PC-9 (cell line): Measurements from ENCODE around the gene ARHGAP44. TPM values are rescaled to one million over a fixed set of nuclear protein-coding genes. Genes with fewer than 3 reads are reported as not detected.

ENCODE experiments used
- BruUV-seq: library from RNA; stranded (reverse); fragments of 400-500 nt; replicated peaks from 2 replicates; lab custom pipeline; 2021; lab: Mats Ljungman, UMichigan
- CTCF ChIA-PET: fragments of 300-600 bp; sonication (Branson Sonifier 250); formaldehyde crosslinking; loops from one replicate; lab custom pipeline; 2022; ENCODE audit warnings: antibody characterized with exemption; lab: Charles Lee
- POLR2A ChIA-PET: fragments of 300-600 bp; sonication (Branson Sonifier 250); formaldehyde crosslinking; loops from one replicate; lab custom pipeline; 2022; ENCODE audit warnings: antibody characterized with exemption; ENCODE audit not compliant: unreplicated experiment; lab: Charles Lee
- DNase-seq, 2 experiments: peaks; one replicate each; pipeline versions ENCODE4 v3.0.0 to v3.0.0-alpha.2; 2015 to 2022; ENCODE audit warnings: mixed read lengths in 1 of 2
- H2AFZ ChIP-seq: fragments of 200-600 bp; sonication (generic); 2 replicates; pipeline ENCODE4 v1.8.1; 2017; ENCODE audit warnings: antibody characterized with exemption
- H3F3A ChIP-seq: fragments of 200-600 bp; sonication (generic); 2 replicates; pipeline ENCODE4 v1.8.1; 2017; ENCODE audit warnings: antibody characterized with exemption, mild to moderate bottlenecking, low read depth; ENCODE audit not compliant: insufficient read depth
- H3K27ac ChIP-seq: fragments of 200-600 bp; sonication (generic); 2 replicates; pipeline ENCODE4 v1.6.1; 2016; ENCODE audit warnings: mixed run types
- H3K27me3 ChIP-seq: fragments of 200-600 bp; sonication (generic); 2 replicates; pipeline ENCODE4 v1.6.1; 2016; ENCODE audit warnings: low read depth, mixed run types; ENCODE audit not compliant: insufficient read depth
- H3K36me3 ChIP-seq: fragments of 200-600 bp; sonication (generic); 2 replicates; pipeline ENCODE4 v1.6.1; 2016; ENCODE audit warnings: low read depth, mixed run types
- H3K4me1 ChIP-seq: fragments of 200-600 bp; sonication (generic); replicated peaks from 2 replicates; pipeline ENCODE4 v1.6.1; 2016; ENCODE audit warnings: mixed run types; ENCODE audit not compliant: insufficient read depth
- H3K4me2 ChIP-seq: fragments of 200-600 bp; sonication (generic); 2 replicates; pipeline ENCODE4 v1.6.1; 2017; ENCODE audit warnings: mixed run types
- H3K4me3 ChIP-seq: fragments of 200-600 bp; sonication (generic); 2 replicates; pipeline ENCODE4 v1.6.1; 2016; ENCODE audit warnings: mixed run types
- H3K79me2 ChIP-seq: fragments of 200-600 bp; sonication (generic); 2 replicates; pipeline ENCODE4 v1.6.1; 2017; ENCODE audit warnings: low read depth, mixed run types
- H3K9me2 ChIP-seq: fragments of 200-600 bp; sonication (generic); 2 replicates; pipeline ENCODE4 v1.8.1; 2017; ENCODE audit warnings: mild to moderate bottlenecking; ENCODE audit not compliant: insufficient read depth
- H3K9me3 ChIP-seq: fragments of 200-600 bp; sonication (generic); 2 replicates; pipeline ENCODE4 v1.8.1; 2016; ENCODE audit warnings: low read depth; ENCODE audit not compliant: insufficient read depth
- H4K20me1 ChIP-seq: fragments of 200-600 bp; sonication (generic); 2 replicates; pipeline ENCODE4 v1.8.1; 2017; ENCODE audit not compliant: insufficient read depth
- EZH2 ChIP-seq: fragments of 200-600 bp; sonication (generic); IDR thresholded peaks from 2 replicates; pipeline ENCODE4 v1.8.0; 2017; ENCODE audit warnings: antibody characterized with exemption, low read depth
- intact Hi-C: fragments of 100-400 bp; cut with micrococcal nuclease; formaldehyde crosslinking; loops from one replicate; pipeline ENCODE4 v1.10.0; 2022; ENCODE audit not compliant: unreplicated experiment
- total RNA-seq: library from RNA; stranded (reverse); gene quantifications from 2 replicates; pipeline ENCODE4 v1.2.3, GENCODE V29; 2021
- TF ChIP-seq, protein P1 (sequence below): fragments of 200-600 bp; sonication (generic); conservative IDR thresholded peaks from 2 replicates; pipeline ENCODE4 v1.6.1; 2017; ENCODE audit warnings: mixed run types, antibody characterized with exemption, mild to moderate bottlenecking, moderate library complexity

ARHGAP44 gene
- total RNA-seq, 1 experiment from 2014 or later, result not detected

- POLR2A ChIA-PET, result no interaction called here
- no peaks in the 10 kb centered on the region for H3K79me2 ChIP-seq
- no peak overlapping the region for H3K27ac ChIP-seq
- no peaks in the 10 kb centered on the region for H4K20me1 ChIP-seq
- H3K27me3 ChIP-seq, result peaks cover 21% of the 10 kb centered on the region
- TF ChIP-seq, protein P1, sequence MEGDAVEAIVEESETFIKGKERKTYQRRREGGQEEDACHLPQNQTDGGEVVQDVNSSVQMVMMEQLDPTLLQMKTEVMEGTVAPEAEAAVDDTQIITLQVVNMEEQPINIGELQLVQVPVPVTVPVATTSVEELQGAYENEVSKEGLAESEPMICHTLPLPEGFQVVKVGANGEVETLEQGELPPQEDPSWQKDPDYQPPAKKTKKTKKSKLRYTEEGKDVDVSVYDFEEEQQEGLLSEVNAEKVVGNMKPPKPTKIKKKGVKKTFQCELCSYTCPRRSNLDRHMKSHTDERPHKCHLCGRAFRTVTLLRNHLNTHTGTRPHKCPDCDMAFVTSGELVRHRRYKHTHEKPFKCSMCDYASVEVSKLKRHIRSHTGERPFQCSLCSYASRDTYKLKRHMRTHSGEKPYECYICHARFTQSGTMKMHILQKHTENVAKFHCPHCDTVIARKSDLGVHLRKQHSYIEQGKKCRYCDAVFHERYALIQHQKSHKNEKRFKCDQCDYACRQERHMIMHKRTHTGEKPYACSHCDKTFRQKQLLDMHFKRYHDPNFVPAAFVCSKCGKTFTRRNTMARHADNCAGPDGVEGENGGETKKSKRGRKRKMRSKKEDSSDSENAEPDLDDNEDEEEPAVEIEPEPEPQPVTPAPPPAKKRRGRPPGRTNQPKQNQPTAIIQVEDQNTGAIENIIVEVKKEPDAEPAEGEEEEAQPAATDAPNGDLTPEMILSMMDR, result no peak
- no peak for TF ChIP-seq EZH2
- no peak overlapping the region for H3K4me3 ChIP-seq
- H3K9me3 ChIP-seq, result no peaks in the 10 kb centered on the region
- no peaks in the 10 kb centered on the region for H3K36me3 ChIP-seq
- intact Hi-C loops, result loop anchor here (5.0 kb wide), 1 partner anchor 487 kb away; no protein-coding TSS in a partner anchor
- CTCF ChIA-PET, result no interaction called here
- no peaks in the 10 kb centered on the region for H3F3A ChIP-seq
- H3K9me2 ChIP-seq, result no peaks in the 10 kb centered on the region
- DNase-seq, result no peak
- BruUV-seq, result no TSS peak
- no peak overlapping the region for H2AFZ ChIP-seq
- H3K4me2 ChIP-seq, result no peak overlapping the region
- H3K4me1 ChIP-seq, result no peaks in the 10 kb centered on the region
These were observed 45.0 kb upstream of the ARHGAP44 start for GRCh38 chr17:12744298-12744697.

DNA sequence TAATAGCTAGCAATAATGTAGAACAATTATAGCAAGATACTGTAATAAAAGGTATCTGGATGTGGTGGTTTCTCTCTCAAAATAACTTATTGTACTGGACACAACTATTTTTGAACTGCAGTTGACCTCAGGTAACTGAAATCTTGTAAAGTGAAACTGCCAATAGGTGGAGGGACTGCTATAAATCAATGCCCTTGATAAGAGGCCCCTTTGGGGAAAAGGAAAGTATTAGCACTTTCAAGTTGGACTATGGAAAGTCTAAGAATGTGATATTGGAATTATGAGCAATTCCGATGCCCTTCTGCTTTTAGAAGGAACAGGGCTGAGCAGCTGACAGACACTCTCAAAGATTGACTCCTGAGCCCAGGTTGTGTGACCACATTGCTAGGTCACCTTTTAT lies 44.5 kb upstream of the ARHGAP44 start:
- Histone ChIP-seq H3K9me3 (no peaks in the 10 kb centered on the region), H3K4me1 (no peaks in the 10 kb centered on the region), H3K79me2 (no peaks in the 10 kb centered on the region), H3K9me2 (no peaks in the 10 kb centered on the region), H3K36me3 (no peaks in the 10 kb centered on the region), H3K27ac (no peak overlapping the region), H2AFZ (no peak overlapping the region), H3F3A (no peaks in the 10 kb centered on the region), H3K4me2 (no peak overlapping the region), H3K27me3 (peaks cover 17% of the 10 kb centered on the region), H4K20me1 (no peaks in the 10 kb centered on the region), H3K4me3 (no peak overlapping the region)
- ChIA-PET POLR2A (no interaction called here), CTCF (no interaction called here)
- TF ChIP-seq EZH2, result no peak
- TF ChIP-seq, protein P1, result no peak
- BruUV-seq, result no TSS peak
- no peak for DNase-seq
- intact Hi-C loops, result loop anchor here (5.0 kb wide), 1 partner anchor 487 kb away; no protein-coding TSS in a partner anchor

GRCh38 chr17:12745486-12745885 lies 43.8 kb upstream of the ARHGAP44 start:
- H3K27me3 ChIP-seq, result peaks cover 11% of the 10 kb centered on the region
- ChIA-PET POLR2A (no interaction called here), CTCF (no interaction called here)
- H3K9me3 ChIP-seq, result no peaks in the 10 kb centered on the region
- intact Hi-C loops, result no loop called here
- BruUV-seq, result no TSS peak
- TF ChIP-seq, protein P1, result no peak
- TF ChIP-seq EZH2, result no peak
- H2AFZ ChIP-seq, result no peak overlapping the region
- no peak overlapping the region for H3K27ac ChIP-seq
- H3K4me2 ChIP-seq, result no peak overlapping the region
- no peaks in the 10 kb centered on the region for H3K36me3 ChIP-seq
- no peaks in the 10 kb centered on the region for H3K4me1 ChIP-seq
- no peak for DNase-seq
- no peaks in the 10 kb centered on the region for H4K20me1 ChIP-seq
- H3K4me3 ChIP-seq, result no peak overlapping the region
- no peaks in the 10 kb centered on the region for H3K9me2 ChIP-seq
- H3K79me2 ChIP-seq, result no peaks in the 10 kb centered on the region
- no peaks in the 10 kb centered on the region for H3F3A ChIP-seq
